Karpas-422 (cell line): Measurements from ENCODE around the gene IKZF3. TPM values are rescaled to one million over a fixed set of nuclear protein-coding genes. Genes with fewer than 3 reads are reported as not detected.

Source experiments
- DNase-seq: peaks from one replicate; pipeline ENCODE4 v3.0.0-alpha.2; 2015
- H2AFZ ChIP-seq: fragments of 200-600 bp; sonication (generic); 2 replicates; pipeline ENCODE4 v1.6.1; 2014; ENCODE audit warnings: antibody characterized with exemption, low read length, mixed read lengths
- H3K27ac ChIP-seq: fragments of 200-600 bp; sonication (generic); 2 replicates; pipeline ENCODE4 v1.5.1; 2014; ENCODE audit warnings: mild to moderate bottlenecking, low read length, moderate library complexity
- H3K27me3 ChIP-seq: fragments of 200-600 bp; sonication (generic); 2 replicates; pipeline ENCODE4 v1.6.1; 2014; ENCODE audit warnings: low read length, mixed read lengths
- H3K36me3 ChIP-seq: fragments of 200-600 bp; sonication (generic); 2 replicates; pipeline ENCODE4 v1.6.1; 2014; ENCODE audit warnings: low read length, mixed read lengths; ENCODE audit not compliant: insufficient read depth
- H3K4me1 ChIP-seq: fragments of 200-600 bp; sonication (generic); 2 replicates; pipeline ENCODE4 v1.6.1; 2014; ENCODE audit warnings: mild to moderate bottlenecking, low read length, mixed read lengths
- H3K4me2 ChIP-seq: fragments of 200-600 bp; sonication (generic); 2 replicates; pipeline ENCODE4 v1.6.1; 2014; ENCODE audit warnings: low read length, low read depth, mild to moderate bottlenecking; ENCODE audit not compliant: poor library complexity, severe bottlenecking
- H3K4me3 ChIP-seq: fragments of 200-600 bp; sonication (generic); 2 replicates; pipeline ENCODE4 v1.5.1; 2014; ENCODE audit warnings: mild to moderate bottlenecking, antibody characterized with exemption, low read length, mixed read lengths
- H3K79me2 ChIP-seq: fragments of 200-600 bp; sonication (generic); 2 replicates; pipeline ENCODE4 v1.6.1; 2014; ENCODE audit warnings: mild to moderate bottlenecking, low read length, mixed read lengths
- H3K9ac ChIP-seq: fragments of 200-600 bp; sonication (generic); 2 replicates; pipeline ENCODE4 v1.6.0; 2014; ENCODE audit warnings: low read length
- H3K9me2 ChIP-seq: fragments of 200-600 bp; sonication (generic), shearing (Covaris generic); replicated peaks from 2 replicates; pipeline ENCODE4 v1.6.0; 2014; ENCODE audit warnings: mild to moderate bottlenecking, low read length, moderate library complexity; ENCODE audit not compliant: insufficient read depth
- H3K9me3 ChIP-seq: fragments of 300-700, 200-600 bp; sonication (generic); 2 replicates; pipeline ENCODE4 v1.6.1; 2014; ENCODE audit warnings: low read length, mixed read lengths
- H4K20me1 ChIP-seq: fragments of 200-600 bp; sonication (generic); 2 replicates; pipeline ENCODE4 v1.6.1; 2014; ENCODE audit warnings: mild to moderate bottlenecking, antibody characterized with exemption, low read length, low read depth; ENCODE audit not compliant: insufficient read depth
- total RNA-seq: library from RNA; depleted of rRNA; stranded (reverse); fragments of >200 nt; shearing (Covaris generic); gene quantifications from 2 replicates; pipeline ENCODE4 v1.2.3, GENCODE V29; 2014; ENCODE audit warnings: low replicate concordance

The IKZF3 gene
- total RNA-seq, 1 experiment from 2014 or later = 137 TPM

GRCh38 chr17:39777534-39778365 is 86.4 kb downstream of the IKZF3 start:
- H3K9ac ChIP-seq = peak overlapping the region; percentile 71
- peak overlapping the region; percentile 65 for H3K4me2 ChIP-seq

GRCh38 chr17:39776252-39776651 is 87.9 kb downstream of the IKZF3 start:
- Histone ChIP-seq H3K9me3 (no peaks in the 10 kb centered on the region), H3K4me3 (peak overlapping the region; percentile 62), H3K4me2 (peak overlapping the region; percentile 65), H3K4me1 (peaks cover 98% of the 10 kb centered on the region), H4K20me1 (no peaks in the 10 kb centered on the region), H3K9me2 (no peaks in the 10 kb centered on the region), H3K36me3 (peaks cover 47% of the 10 kb centered on the region; the same call in 1 of the 2 replicates), H3K27ac (peak overlapping the region; percentile 96), H2AFZ (no peak overlapping the region), H3K79me2 (peaks cover 85% of the 10 kb centered on the region), H3K27me3 (no peaks in the 10 kb centered on the region), H3K9ac (peak overlapping the region; percentile 71)
- peak; percentile 44 for DNase-seq

More at GRCh38 chr17:39777534-39778365, 86.4 kb downstream of the IKZF3 start:
- Histone ChIP-seq H3K27me3 (no peaks in the 10 kb centered on the region), H3K9me2 (no peaks in the 10 kb centered on the region), H3K4me1 (peaks cover 94% of the 10 kb centered on the region), H3K4me3 (peak overlapping the region; percentile 62), H2AFZ (no peak overlapping the region), H4K20me1 (no peaks in the 10 kb centered on the region), H3K36me3 (peaks cover 59% of the 10 kb centered on the region; the same call in 1 of the 2 replicates), H3K9me3 (no peaks in the 10 kb centered on the region), H3K79me2 (peaks cover 86% of the 10 kb centered on the region), H3K27ac (peak overlapping the region; percentile 96)
- peak; percentile 80 for DNase-seq

GRCh38 chr17:39775031-39775430 is 89.1 kb downstream of the IKZF3 start:
- Histone ChIP-seq H3K27me3 (no peaks in the 10 kb centered on the region), H3K27ac (peak overlapping the region; percentile 96), H3K9ac (peak overlapping the region; percentile 57), H3K4me1 (peaks cover 100% of the 10 kb centered on the region), H3K4me3 (peak overlapping the region; percentile 7; the same call in 1 of the 2 replicates), H3K79me2 (peaks cover 85% of the 10 kb centered on the region), H3K9me3 (no peaks in the 10 kb centered on the region), H3K9me2 (no peaks in the 10 kb centered on the region), H4K20me1 (no peaks in the 10 kb centered on the region), H3K4me2 (peak overlapping the region; percentile 65), H2AFZ (no peak overlapping the region), H3K36me3 (peaks cover 41% of the 10 kb centered on the region; the same call in 1 of the 2 replicates)
- peak; percentile 46 for DNase-seq

DNA sequence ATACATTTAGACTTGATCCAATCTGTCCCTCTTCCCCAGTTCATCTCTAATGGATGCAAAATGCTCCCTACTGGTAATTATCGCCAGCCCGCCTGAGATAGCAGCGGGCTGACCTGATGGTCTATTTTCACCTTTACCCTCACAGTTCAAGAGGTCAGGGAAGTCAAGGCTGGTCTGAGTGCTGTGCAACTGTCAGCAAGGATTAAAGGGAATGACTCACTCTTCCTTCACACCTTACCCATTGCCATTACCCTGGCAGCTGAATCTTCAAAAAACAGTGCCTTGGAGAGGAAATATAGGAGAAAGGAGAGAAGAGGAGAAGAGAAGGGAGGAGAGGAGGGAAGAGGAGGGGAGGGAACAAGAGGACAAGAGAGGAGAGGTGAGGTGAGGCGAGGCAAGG is 90.1 kb downstream of the IKZF3 start:
- H3K27me3 ChIP-seq = no peaks in the 10 kb centered on the region
- no peak for DNase-seq
- no peak overlapping the region for H2AFZ ChIP-seq
- no peaks in the 10 kb centered on the region for H4K20me1 ChIP-seq
- peak overlapping the region; percentile 65 for H3K4me2 ChIP-seq
- H3K79me2 ChIP-seq = peaks cover 90% of the 10 kb centered on the region
- no peaks in the 10 kb centered on the region for H3K9me2 ChIP-seq
- peaks cover 100% of the 10 kb centered on the region for H3K4me1 ChIP-seq
- H3K36me3 ChIP-seq = peaks cover 42% of the 10 kb centered on the region; the same call in 1 of the 2 replicates
- H3K9me3 ChIP-seq = no peaks in the 10 kb centered on the region
- peak overlapping the region; percentile 57 for H3K9ac ChIP-seq
- H3K4me3 ChIP-seq = peak overlapping the region; percentile 25; the same call in 1 of the 2 replicates
- H3K27ac ChIP-seq = peak overlapping the region; percentile 96

GRCh38 chr17:39772987-39773934 is 90.9 kb downstream of the IKZF3 start:
- H3K36me3 ChIP-seq = peaks cover 50% of the 10 kb centered on the region

DNA sequence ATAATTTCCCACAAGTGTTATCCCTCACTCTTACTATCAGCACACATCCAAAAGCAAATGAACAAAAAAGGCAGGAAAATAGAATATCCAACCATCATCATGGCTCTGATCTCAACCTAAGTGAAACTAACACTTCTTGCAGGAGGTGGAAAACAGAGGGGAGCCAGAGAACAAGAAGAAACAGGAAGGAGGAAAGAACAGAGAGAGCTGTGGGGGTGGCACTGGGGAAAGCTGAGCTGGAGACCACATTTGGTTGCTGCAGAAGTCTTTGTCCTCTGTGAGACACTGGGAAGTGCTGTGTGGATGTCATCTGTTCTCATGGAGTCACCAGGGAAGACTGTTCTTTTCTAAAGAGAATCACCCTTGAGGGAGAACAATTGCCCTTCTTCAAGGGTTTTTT is 91.7 kb downstream of the IKZF3 start:
- Histone ChIP-seq H2AFZ (no peak overlapping the region), H3K79me2 (peaks cover 92% of the 10 kb centered on the region), H3K27ac (peak overlapping the region; percentile 96), H3K4me2 (peak overlapping the region; percentile 65), H3K9ac (peak overlapping the region; percentile 57), H3K4me1 (peaks cover 97% of the 10 kb centered on the region), H3K36me3 (peaks cover 51% of the 10 kb centered on the region), H3K9me3 (no peaks in the 10 kb centered on the region), H3K9me2 (no peaks in the 10 kb centered on the region), H3K4me3 (peak overlapping the region; percentile 19; the same call in 1 of the 2 replicates), H3K27me3 (no peaks in the 10 kb centered on the region), H4K20me1 (no peaks in the 10 kb centered on the region)
- DNase-seq = peak; percentile 58

More at GRCh38 chr17:39772987-39773934, 90.9 kb downstream of the IKZF3 start:
- Histone ChIP-seq H3K4me2 (peak overlapping the region; percentile 65), H3K9me2 (no peaks in the 10 kb centered on the region), H3K9ac (peak overlapping the region; percentile 57), H3K27me3 (no peaks in the 10 kb centered on the region), H3K4me3 (peak overlapping the region; percentile 15; the same call in 1 of the 2 replicates), H3K9me3 (no peaks in the 10 kb centered on the region), H3K27ac (peak overlapping the region; percentile 96), H4K20me1 (no peaks in the 10 kb centered on the region), H3K4me1 (peaks cover 100% of the 10 kb centered on the region), H3K79me2 (peaks cover 93% of the 10 kb centered on the region), H2AFZ (no peak overlapping the region)
- DNase-seq = peak; percentile 49

- no peaks in the 10 kb centered on the region for H3K9me3 ChIP-seq
- H3K4me1 ChIP-seq = peaks cover 97% of the 10 kb centered on the region
- H3K4me3 ChIP-seq = peak overlapping the region; percentile 12; the same call in 1 of the 2 replicates
- H2AFZ ChIP-seq = no peak overlapping the region
- H3K9ac ChIP-seq = peak overlapping the region; percentile 57
- H3K36me3 ChIP-seq = peaks cover 61% of the 10 kb centered on the region
- H3K79me2 ChIP-seq = peaks cover 94% of the 10 kb centered on the region
- peak overlapping the region; percentile 65 for H3K4me2 ChIP-seq
- H4K20me1 ChIP-seq = no peaks in the 10 kb centered on the region
- DNase-seq = peak; percentile 72
- H3K9me2 ChIP-seq = no peaks in the 10 kb centered on the region
- H3K27me3 ChIP-seq = no peaks in the 10 kb centered on the region
- peak overlapping the region; percentile 96 for H3K27ac ChIP-seq
These were observed 94.0 kb downstream of the IKZF3 start for GRCh38 chr17:39769974-39770587.
